ENCODE measurements around the gene UBE2D1. TPM values are rescaled to one million over a fixed set of nuclear protein-coding genes. Genes with fewer than 3 reads are reported as not detected.
A peak's percentile ranks its signal among the peaks of the same experiment; 100 is the strongest.

The UBE2D1 gene
- total RNA-seq, 1 experiment from 2014 or later: 13.6 TPM

DNA sequence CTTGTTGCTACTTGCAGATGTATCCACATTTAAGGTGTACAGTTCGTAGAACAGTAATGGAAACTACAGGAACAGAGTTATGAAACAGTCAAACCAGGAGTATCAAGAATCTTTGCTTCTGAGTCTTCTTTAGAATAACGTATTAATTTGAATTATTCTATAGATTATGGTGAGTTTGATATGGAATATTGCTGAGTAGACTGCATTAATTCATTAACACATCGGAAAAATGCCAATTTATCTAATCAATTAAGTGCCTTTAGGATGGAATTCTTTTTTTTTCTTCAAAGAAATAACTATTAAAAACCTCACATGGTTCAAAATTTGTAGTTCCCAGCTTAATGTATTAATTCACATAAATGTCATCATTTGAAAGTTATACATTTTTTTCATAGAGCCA is 54.2 kb downstream of the UBE2D1 start:
- Histone ChIP-seq H3K79me2 (ENCODE audit: low read length) (peaks cover 80% of the 10 kb centered on the region), H3K4me3 (ENCODE audit: low read length) (no peak overlapping the region), H3K4me1 (ENCODE audit: insufficient read depth, low read length) (peaks cover 21% of the 10 kb centered on the region), H3K9me3 (ENCODE audit: low read length) (no peaks in the 10 kb centered on the region), H4K20me1 (ENCODE audit: low read length) (peaks cover 42% of the 10 kb centered on the region), H3K9ac (ENCODE audit: low read length) (no peak overlapping the region), H3K4me2 (ENCODE audit: low read length) (no peak overlapping the region), H3K27ac (ENCODE audit: low read length) (no peak overlapping the region), H3F3A (ENCODE audit: low read length, unreplicated experiment) (no peaks in the 10 kb centered on the region), H3K27me3 (ENCODE audit: low read length) (no peaks in the 10 kb centered on the region), H3K9me2 (replicated peaks; ENCODE audit: low read length) (no peaks in the 10 kb centered on the region), H3K36me3 (ENCODE audit: low read depth, low read length) (peaks cover 67% of the 10 kb centered on the region), H2AFZ (ENCODE audit: low read length) (no peak overlapping the region)
- TF ChIP-seq CTCF (conservative IDR thresholded peaks at IDR 0.05; ENCODE audit: low read depth, low read length) (no peak), EZH2phosphoT487 (IDR thresholded peaks at IDR 0.05; ENCODE audit: borderline replicate concordance, low read length) (no peak), EZH2 (IDR thresholded peaks at IDR 0.05; ENCODE audit: low read length, unreplicated experiment) (no peak)
- ChIA-PET CTCF (no interaction called here), POLR2A (ENCODE audit: unreplicated experiment) (no interaction called here)
- no TSS peak for BruUV-seq (replicated peaks)
- DNase-seq (no peak), ATAC-seq (no peak)
- intact Hi-C loops (cut with micrococcal nuclease): loop anchor here (5.0 kb wide), 1 partner anchor 72 kb away; no protein-coding TSS in a partner anchor

DNA sequence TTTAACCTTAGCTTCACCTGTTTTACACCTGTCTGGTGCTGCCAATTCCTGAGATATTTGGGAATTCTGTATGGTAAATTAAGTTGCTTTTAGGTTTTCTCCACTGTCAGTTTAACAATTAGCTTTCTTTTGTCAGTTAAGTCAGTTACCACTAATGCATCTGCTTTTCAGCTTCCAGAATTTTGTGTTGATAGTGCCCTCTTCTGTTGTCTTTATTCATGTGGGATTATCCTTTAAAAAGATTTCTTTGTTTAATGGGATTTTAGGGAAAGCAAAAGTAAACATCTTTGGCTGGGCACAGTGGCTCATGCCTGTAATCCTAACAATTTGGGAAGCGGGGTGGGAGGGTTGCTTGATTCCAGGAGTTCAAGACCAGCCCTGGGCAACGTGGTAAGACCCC is 58.5 kb downstream of the UBE2D1 start:
- Histone ChIP-seq H3K4me3 (ENCODE audit: low read length) (no peak overlapping the region), H3K9me2 (replicated peaks; ENCODE audit: low read length) (no peaks in the 10 kb centered on the region), H3F3A (ENCODE audit: low read length, unreplicated experiment) (no peaks in the 10 kb centered on the region), H3K4me2 (ENCODE audit: low read length) (no peak overlapping the region), H3K79me2 (ENCODE audit: low read length) (peaks cover 41% of the 10 kb centered on the region), H3K9ac (ENCODE audit: low read length) (no peak overlapping the region), H3K9me3 (ENCODE audit: low read length) (no peaks in the 10 kb centered on the region), H3K4me1 (ENCODE audit: insufficient read depth, low read length) (no peaks in the 10 kb centered on the region), H3K27ac (ENCODE audit: low read length) (no peak overlapping the region), H3K36me3 (ENCODE audit: low read depth, low read length) (peaks cover 84% of the 10 kb centered on the region), H2AFZ (ENCODE audit: low read length) (no peak overlapping the region), H3K27me3 (ENCODE audit: low read length) (no peaks in the 10 kb centered on the region), H4K20me1 (ENCODE audit: low read length) (peaks cover 23% of the 10 kb centered on the region; the same call in 1 of the 2 replicates)
- intact Hi-C loops (cut with micrococcal nuclease): loop anchor here (1.0 to 5.0 kb wide), 2 partner anchors 94 to 216 kb away; no protein-coding TSS in a partner anchor
- ChIA-PET CTCF (interaction anchor here (0.6 to 1.1 kb wide), 4 partner anchors 9 to 234 kb away, joined by 3 to 11 read pairs (median 4); partner anchors contain the start of gene TFAM), POLR2A (ENCODE audit: unreplicated experiment) (no interaction called here)
- ATAC-seq (peak; percentile 71), DNase-seq (peak; percentile 30)
- TF ChIP-seq EZH2phosphoT487 (IDR thresholded peaks at IDR 0.05; ENCODE audit: borderline replicate concordance, low read length) (no peak), CTCF (conservative IDR thresholded peaks at IDR 0.05; ENCODE audit: low read depth, low read length) (peak; percentile 45; the same call in 1 of the 2 replicates), EZH2 (IDR thresholded peaks at IDR 0.05; ENCODE audit: low read length, unreplicated experiment) (no peak)
- no TSS peak for BruUV-seq (replicated peaks)

DNA sequence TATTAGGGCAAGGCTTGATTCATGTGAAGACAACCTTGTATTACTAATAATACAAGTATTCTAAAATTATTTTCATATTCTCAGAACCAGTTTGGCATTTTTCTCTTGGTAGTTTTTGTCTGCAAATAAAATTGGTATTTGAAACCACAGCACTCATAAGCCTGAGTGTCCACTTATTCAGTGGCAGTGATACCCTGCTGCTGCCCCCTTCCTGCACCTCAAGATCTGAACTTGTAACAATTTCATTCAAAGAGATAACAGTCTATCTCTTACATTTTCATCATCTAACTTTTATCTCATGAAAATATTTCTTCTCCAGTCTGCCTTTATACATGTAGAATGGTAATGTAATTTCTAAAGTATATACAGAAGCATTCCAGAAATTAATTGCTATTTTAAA is 59.7 kb downstream of the UBE2D1 start:
- ChIA-PET POLR2A (ENCODE audit: unreplicated experiment) (no interaction called here), CTCF (no interaction called here)
- no peaks in the 10 kb centered on the region for H3K27me3 ChIP-seq (ENCODE audit: low read length)
- H3K9me2 ChIP-seq (replicated peaks; ENCODE audit: low read length): no peaks in the 10 kb centered on the region
- peaks cover 73% of the 10 kb centered on the region for H3K36me3 ChIP-seq (ENCODE audit: low read depth, low read length)
- intact Hi-C loops (cut with micrococcal nuclease): loop anchor here (5.0 kb wide), 1 partner anchor 217 kb away; no protein-coding TSS in a partner anchor
- TF ChIP-seq EZH2phosphoT487 (IDR thresholded peaks at IDR 0.05; ENCODE audit: borderline replicate concordance, low read length) (no peak), EZH2 (IDR thresholded peaks at IDR 0.05; ENCODE audit: low read length, unreplicated experiment) (no peak), CTCF (conservative IDR thresholded peaks at IDR 0.05; ENCODE audit: low read depth, low read length) (no peak)
- no peak overlapping the region for H3K4me2 ChIP-seq (ENCODE audit: low read length)
- BruUV-seq (replicated peaks): no TSS peak
- no peaks in the 10 kb centered on the region for H3K9me3 ChIP-seq (ENCODE audit: low read length)
- H3K27ac ChIP-seq (ENCODE audit: low read length): no peak overlapping the region
- H3K4me3 ChIP-seq (ENCODE audit: low read length): no peak overlapping the region
- no peaks in the 10 kb centered on the region for H3F3A ChIP-seq (ENCODE audit: low read length, unreplicated experiment)
- no peak overlapping the region for H2AFZ ChIP-seq (ENCODE audit: low read length)
- peaks cover 13% of the 10 kb centered on the region; the same call in 1 of the 2 replicates for H4K20me1 ChIP-seq (ENCODE audit: low read length)
- peaks cover 31% of the 10 kb centered on the region for H3K79me2 ChIP-seq (ENCODE audit: low read length)
- 0 out of 2 replicates have a peak, but pooled peaks cover 6% of the 10 kb centered on the region for H3K4me1 ChIP-seq (ENCODE audit: insufficient read depth, low read length)
- H3K9ac ChIP-seq (ENCODE audit: low read length): no peak overlapping the region
- ATAC-seq (no peak), DNase-seq (no peak)
